OCI-LY7 (cell line): ENCODE measurements around the gene ELFN1.

Experiments used
- EZH2phosphoT487 ChIP-seq: fragments of 200-600 bp; sonication (generic); IDR thresholded peaks from 2 replicates; pipeline ENCODE4 v1.6.1; 2018; ENCODE audit warnings: low read depth, borderline replicate concordance, mild to moderate bottlenecking, mixed run types, antibody characterized with exemption, low read length, moderate library complexity, mixed read lengths
- TF ChIP-seq, protein P1 (sequence below): fragments of 200-600 bp; sonication (generic); conservative IDR thresholded peaks from 2 replicates; pipeline ENCODE4 v1.5.1; 2014; ENCODE audit warnings: mild to moderate bottlenecking, antibody characterized with exemption, low read length, moderate library complexity, mixed read lengths

DNA sequence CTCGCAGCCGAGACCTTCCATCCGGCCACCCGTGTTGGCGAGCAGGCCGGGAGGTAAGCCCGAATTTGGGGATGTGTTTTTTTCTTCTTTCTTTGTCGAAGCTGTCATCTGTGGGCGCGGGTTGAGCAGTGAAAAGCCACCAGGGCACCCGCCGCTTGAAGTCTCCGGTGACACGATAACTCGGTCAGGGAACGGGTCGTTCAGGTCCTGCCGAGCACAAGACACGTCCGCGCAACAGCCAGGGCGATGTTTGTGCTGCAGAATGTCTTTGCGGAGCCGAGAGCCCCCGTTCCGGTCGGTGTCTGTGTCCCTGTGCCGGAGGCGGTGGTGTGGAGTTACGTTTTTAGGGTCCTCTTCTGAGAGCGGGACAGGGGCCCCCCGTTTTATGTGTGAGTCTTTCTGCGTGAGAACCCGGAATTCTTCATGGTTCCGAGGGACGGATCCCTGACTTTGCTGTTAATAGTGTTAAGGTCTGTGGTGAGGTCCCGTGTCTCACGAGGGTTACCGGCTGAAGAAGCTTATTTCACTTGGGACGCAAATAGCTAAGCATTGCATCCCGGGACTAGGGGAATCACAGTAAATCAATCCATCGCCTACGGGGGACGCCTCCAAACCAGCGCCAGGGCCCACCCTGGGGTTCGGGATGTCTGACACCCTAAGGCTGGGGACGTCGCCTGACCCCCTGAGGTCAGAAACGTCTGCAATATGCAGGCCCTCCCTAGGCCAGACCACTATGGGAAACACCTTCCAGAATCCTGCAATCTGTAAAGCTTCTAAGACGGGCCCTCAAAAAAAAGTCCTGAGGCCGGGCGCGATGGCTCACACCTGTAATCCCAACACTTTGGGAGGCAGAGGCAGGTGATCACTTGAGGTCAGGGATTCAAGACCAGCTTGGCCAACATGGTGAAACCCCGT is 99.5 kb downstream of the ELFN1 start:
- TF ChIP-seq, protein P1, sequence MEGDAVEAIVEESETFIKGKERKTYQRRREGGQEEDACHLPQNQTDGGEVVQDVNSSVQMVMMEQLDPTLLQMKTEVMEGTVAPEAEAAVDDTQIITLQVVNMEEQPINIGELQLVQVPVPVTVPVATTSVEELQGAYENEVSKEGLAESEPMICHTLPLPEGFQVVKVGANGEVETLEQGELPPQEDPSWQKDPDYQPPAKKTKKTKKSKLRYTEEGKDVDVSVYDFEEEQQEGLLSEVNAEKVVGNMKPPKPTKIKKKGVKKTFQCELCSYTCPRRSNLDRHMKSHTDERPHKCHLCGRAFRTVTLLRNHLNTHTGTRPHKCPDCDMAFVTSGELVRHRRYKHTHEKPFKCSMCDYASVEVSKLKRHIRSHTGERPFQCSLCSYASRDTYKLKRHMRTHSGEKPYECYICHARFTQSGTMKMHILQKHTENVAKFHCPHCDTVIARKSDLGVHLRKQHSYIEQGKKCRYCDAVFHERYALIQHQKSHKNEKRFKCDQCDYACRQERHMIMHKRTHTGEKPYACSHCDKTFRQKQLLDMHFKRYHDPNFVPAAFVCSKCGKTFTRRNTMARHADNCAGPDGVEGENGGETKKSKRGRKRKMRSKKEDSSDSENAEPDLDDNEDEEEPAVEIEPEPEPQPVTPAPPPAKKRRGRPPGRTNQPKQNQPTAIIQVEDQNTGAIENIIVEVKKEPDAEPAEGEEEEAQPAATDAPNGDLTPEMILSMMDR = no peak
- no peak for TF ChIP-seq EZH2phosphoT487
